ENCODE results near the gene GPR171. TPM values are rescaled to one million over a fixed set of nuclear protein-coding genes. Genes with fewer than 3 reads are reported as not detected.
"Not testable (repeated sequence)": the region's sequence is repeated elsewhere in the genome, so short reads cannot be mapped to it uniquely, and the experiment has no call there.

Gene GPR171, protein sequence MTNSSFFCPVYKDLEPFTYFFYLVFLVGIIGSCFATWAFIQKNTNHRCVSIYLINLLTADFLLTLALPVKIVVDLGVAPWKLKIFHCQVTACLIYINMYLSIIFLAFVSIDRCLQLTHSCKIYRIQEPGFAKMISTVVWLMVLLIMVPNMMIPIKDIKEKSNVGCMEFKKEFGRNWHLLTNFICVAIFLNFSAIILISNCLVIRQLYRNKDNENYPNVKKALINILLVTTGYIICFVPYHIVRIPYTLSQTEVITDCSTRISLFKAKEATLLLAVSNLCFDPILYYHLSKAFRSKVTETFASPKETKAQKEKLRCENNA
- 1 to 10 TPM in 1 of 4 donors, under 1 TPM in 2, not detected in 1; 0.41 to 2.6 (median 0.55) TPM for total RNA-seq
- polyA plus RNA-seq, result 1 to 10 TPM in 1 of 3 donors, under 1 TPM in 1, not detected in 1; 0.46 to 8.9 TPM

DNA sequence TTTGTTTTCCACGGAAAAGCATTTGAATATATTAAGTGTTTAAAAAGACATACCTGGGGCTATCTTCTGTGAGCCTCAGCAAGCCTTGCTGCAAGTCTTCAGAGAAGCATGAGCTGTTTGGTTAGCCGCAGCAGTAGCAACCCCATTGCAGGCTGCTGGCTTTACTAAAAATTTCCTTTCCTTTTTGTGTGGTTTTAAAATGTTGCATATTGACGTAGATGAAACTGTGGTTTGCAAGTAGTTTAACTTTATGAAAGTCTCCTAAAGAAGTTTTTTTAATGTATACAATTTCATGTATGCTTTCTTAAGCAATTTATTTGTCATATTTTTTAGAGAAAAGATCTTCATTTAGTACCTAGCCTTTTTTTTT lies at the start of gene GPR171:
TSS of gene GPR171 (minus strand) at position 166 of the 370 bp plus-strand sequence. CDS start 3,830 bp downstream, outside the sequence.
- no peaks in the 10 kb centered on the region for H3K36me3 ChIP-seq
- 59 to 87% methylated on average over 3 of the region's 3 CpGs for WGBS, 2 donors
- H3K27ac ChIP-seq, result no peak within 1 kb of the TSS
- H3K4me3 ChIP-seq, result no peak within 1 kb of the TSS
- no peak for DNase-seq
- intact Hi-C loops (cut with DNase I), result no loop called here
- no peaks in the 10 kb centered on the region for H3K4me1 ChIP-seq
- no peaks in the 10 kb centered on the region for H3K9me3 ChIP-seq
- H3K27me3 ChIP-seq, result no peaks in the 10 kb centered on the region
- TF ChIP-seq EP300 (IDR thresholded peaks at IDR 0.05) (no peak), POLR2AphosphoS5 (IDR thresholded peaks at IDR 0.05) (no peak), POLR2A (IDR thresholded peaks at IDR 0.05) (no peak)
- TF ChIP-seq, protein P1, sequence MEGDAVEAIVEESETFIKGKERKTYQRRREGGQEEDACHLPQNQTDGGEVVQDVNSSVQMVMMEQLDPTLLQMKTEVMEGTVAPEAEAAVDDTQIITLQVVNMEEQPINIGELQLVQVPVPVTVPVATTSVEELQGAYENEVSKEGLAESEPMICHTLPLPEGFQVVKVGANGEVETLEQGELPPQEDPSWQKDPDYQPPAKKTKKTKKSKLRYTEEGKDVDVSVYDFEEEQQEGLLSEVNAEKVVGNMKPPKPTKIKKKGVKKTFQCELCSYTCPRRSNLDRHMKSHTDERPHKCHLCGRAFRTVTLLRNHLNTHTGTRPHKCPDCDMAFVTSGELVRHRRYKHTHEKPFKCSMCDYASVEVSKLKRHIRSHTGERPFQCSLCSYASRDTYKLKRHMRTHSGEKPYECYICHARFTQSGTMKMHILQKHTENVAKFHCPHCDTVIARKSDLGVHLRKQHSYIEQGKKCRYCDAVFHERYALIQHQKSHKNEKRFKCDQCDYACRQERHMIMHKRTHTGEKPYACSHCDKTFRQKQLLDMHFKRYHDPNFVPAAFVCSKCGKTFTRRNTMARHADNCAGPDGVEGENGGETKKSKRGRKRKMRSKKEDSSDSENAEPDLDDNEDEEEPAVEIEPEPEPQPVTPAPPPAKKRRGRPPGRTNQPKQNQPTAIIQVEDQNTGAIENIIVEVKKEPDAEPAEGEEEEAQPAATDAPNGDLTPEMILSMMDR (IDR thresholded peaks at IDR 0.05), result no peak

DNA sequence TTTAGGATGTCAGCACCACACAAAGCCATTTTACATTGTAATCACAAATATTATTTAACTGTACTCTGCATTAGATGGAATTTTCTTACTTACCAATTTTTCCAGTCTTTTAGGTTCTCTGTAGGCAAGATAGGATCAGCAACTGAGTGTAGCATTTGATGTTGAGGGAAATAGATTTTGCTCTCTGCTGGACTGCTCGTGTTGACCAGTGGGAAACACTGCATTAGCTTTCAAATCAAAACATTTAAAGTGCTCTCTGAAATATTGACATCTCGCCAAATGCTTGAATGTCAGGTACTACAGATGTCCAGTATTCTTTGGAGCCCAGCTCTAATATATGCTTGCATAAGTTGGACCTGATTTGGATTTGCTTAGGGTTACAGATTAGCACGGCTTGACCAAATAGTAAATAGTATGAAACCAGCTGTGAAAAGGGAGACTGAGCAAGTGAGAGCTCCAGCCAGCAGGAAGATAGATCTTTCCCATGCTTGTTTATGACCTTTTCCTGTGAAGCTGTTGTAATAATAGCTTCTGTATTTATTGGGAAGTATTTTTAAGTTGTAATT lies 45.8 kb upstream of the GPR171 start:
- Histone ChIP-seq H3K27ac (peak overlapping the region in 3 of 4 donors; percentile 2 to 51 (median 37)), H3K4me3 (peak overlapping the region in 1 of 4 donors; percentile 4), H3K9me3 (no peaks in the 10 kb centered on the region), H3K4me1 (peaks cover 0 to 24% (median 6%) of the 10 kb centered on the region in 4 donors), H3K27me3 (no peaks in the 10 kb centered on the region), H3K36me3 (no peaks in the 10 kb centered on the region)
- 45 to 60% methylated on average over 3 of the region's 3 CpGs for WGBS, 2 donors
- DNase-seq, result no peak
- intact Hi-C loops (cut with DNase I), result no loop called here
- TF ChIP-seq POLR2A (IDR thresholded peaks at IDR 0.05), result no peak
- no peak for TF ChIP-seq POLR2AphosphoS5 (IDR thresholded peaks at IDR 0.05)
- no peak for TF ChIP-seq EP300 (IDR thresholded peaks at IDR 0.05)
- TF ChIP-seq, protein P1 (IDR thresholded peaks at IDR 0.05), result no peak

DNA sequence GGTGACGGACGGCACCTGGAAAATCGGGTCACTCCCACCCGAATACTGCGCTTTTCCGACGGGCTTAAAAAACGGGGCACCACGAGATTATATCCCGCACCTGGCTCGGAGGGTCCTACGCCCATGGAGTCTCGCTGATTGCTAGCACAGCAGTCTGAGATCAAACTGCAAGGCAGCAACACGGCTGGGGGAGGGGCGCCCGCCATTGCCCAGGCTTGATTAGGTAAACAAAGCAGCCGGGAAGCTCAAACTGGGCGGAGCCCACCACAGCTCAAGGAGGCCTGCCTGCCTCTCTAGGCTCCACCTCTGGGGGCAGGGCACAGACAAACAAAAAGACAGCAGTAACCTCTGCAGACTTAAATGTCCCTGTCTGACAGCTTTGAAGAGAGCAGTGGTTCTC lies 39.0 kb upstream of the GPR171 start:
- H3K36me3 ChIP-seq; H3K9me3 ChIP-seq; H3K4me1 ChIP-seq; H3K4me3 ChIP-seq; H3K27me3 ChIP-seq; DNase-seq; intact Hi-C loops (cut with DNase I); H3K27ac ChIP-seq: not testable (repeated sequence)
- 70 to 82% methylated on average over 18 of the region's 18 CpGs for WGBS, 2 donors

DNA sequence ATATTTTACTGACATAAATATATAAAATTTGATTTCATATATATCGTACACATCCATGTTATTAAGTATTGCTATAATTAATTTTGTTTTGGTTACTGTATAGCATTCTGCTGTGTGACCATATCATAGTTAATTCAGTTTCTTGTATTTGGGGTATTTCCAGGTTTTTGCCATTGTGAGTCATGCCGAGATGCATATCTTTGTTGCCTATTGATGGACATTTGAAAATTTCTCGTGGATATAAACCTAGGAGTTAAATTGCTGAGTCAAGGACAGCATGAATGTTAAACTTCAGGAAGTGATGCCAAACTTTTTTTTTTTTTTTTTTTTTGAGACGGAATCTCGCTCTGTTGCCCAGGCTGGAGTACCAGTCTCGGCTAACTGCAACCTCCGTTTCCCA lies 33.7 kb upstream of the GPR171 start:
- intact Hi-C loops (cut with DNase I), result no loop called here
- peaks cover 0 to 41% (median 21%) of the 10 kb centered on the region in 4 donors for H3K4me1 ChIP-seq
- DNase-seq, result no peak
- TF ChIP-seq POLR2A (IDR thresholded peaks at IDR 0.05), result no peak
- TF ChIP-seq EP300 (IDR thresholded peaks at IDR 0.05), result no peak
- no peak for TF ChIP-seq POLR2AphosphoS5 (IDR thresholded peaks at IDR 0.05)
- TF ChIP-seq, protein P1 (IDR thresholded peaks at IDR 0.05), result no peak
- H3K9me3 ChIP-seq, result no peaks in the 10 kb centered on the region
- H3K36me3 ChIP-seq, result no peaks in the 10 kb centered on the region
- peak overlapping the region in 2 of 4 donors; percentile 53 to 61 for H3K27ac ChIP-seq
- no peak overlapping the region for H3K4me3 ChIP-seq
- no peaks in the 10 kb centered on the region for H3K27me3 ChIP-seq
- WGBS, 2 donors, result 87 to 91% methylated on average over 7 of the region's 7 CpGs

DNA sequence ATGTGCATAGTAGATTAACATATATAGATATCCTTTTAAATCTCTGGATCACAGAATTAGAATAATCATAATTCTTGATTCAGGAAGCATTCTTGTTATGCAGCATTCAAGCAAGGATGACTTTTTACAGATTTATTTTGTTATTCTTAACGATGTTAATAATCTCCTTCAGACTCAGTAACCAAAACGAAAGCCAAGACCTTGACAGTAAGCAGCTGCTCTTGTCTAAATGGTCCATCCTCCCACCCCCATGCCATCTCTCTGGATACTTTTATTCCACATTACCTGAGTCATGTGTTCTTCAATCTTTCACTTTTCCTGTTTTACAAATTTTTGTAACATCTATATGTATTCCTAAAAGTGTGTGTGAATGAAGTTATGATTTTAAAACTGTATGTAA lies 33.3 kb upstream of the GPR171 start:
- Histone ChIP-seq H3K27ac (peak overlapping the region in 2 of 4 donors; percentile 53 to 61), H3K9me3 (no peaks in the 10 kb centered on the region), H3K27me3 (no peaks in the 10 kb centered on the region), H3K4me3 (no peak overlapping the region), H3K4me1 (peaks cover 0 to 41% (median 21%) of the 10 kb centered on the region in 4 donors), H3K36me3 (no peaks in the 10 kb centered on the region)
- TF ChIP-seq POLR2AphosphoS5 (IDR thresholded peaks at IDR 0.05), result peak; percentile 54 to 85 (median 66)
- TF ChIP-seq EP300 (IDR thresholded peaks at IDR 0.05), result peak in 1 of 4 donors; percentile 50
- TF ChIP-seq, protein P1 (IDR thresholded peaks at IDR 0.05), result no peak
- no peak for TF ChIP-seq POLR2A (IDR thresholded peaks at IDR 0.05)
- 72 to 74% methylated on average over 2 of the region's 2 CpGs for WGBS, 2 donors
- intact Hi-C loops (cut with DNase I), result no loop called here
- DNase-seq, result no peak

Data from sigmoid colon (tissue), 7 donors.